Hypothalamus (tissue), 51 donors: ENCODE results near the gene FANCG.

ENCODE experiments used
- DNase-seq, 51 donors: peaks; one replicate each; lab custom pipeline; 2025; lab: John Stamatoyannopoulos, UW

FANCG gene

DNA sequence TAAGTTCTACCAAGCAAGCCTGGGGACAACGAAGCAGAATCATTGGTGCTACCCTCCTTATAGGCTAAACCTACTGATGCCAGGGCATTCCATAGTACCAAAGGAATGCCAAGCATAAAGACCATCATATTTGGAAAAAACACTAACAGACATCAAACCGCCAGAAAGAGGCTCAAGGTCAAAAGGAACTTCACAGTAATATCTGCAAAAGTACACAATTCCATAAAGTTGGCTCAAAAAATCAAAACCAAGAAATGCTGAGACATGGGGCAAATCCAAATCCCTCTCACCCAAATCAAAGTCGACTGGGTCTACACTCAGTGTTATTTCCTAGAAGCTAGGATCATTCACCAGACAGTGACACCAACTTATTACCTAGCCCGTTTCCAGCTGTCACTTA lies 10.7 kb downstream of the FANCG start:
- DNase-seq: no peak

DNA sequence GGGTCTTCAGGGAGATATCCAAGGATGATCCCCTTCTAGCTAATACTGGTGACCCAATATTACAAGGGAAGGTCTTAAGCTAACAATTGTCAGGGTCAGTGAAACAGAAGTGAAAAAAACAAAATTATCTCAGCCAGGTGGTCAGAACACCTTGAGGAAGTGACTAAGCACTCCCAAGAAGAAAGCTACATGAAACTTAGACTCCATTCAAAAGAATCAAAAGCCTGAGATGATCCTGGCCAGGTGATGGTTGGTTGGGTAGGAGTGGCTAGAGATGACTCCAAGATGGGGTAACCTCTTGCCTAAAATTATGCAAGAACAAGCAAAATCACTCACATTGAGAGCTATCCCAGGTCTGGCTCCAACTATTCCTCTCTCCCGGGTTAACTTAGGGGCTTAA lies 12.7 kb downstream of the FANCG start:
- no peak for DNase-seq

DNA sequence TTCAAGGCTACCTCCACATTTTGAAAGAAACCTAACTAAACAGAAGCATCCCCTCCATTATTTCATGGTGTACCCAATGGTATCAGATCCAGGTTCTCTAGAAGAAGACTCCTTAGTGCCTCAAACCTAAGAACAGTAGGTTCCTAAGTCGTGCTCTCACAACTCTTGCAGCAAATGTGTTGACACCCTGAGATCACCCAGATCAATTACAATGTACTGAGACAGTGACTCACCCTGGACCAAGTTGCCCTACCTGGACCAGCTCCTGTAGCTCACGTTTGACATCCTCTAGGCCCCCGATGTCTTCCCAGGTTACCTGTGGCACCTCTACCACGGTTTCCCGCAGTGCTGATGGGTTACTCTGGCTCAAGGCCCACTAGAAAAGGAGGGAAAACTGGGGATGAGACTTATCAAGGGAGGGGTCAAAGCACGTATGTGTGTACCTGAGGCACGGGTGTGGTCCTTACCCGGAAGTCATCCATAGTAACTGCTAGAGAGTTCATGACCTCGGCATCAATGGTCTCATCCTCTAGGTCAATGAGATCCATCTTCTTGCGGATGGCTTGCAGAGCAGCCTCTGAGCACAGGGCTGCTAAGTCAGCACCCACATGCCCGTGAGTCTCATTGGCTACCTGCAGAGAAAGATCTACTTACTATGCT lies 19.1 kb downstream of the FANCG start:
- DNase-seq: no peak

DNA sequence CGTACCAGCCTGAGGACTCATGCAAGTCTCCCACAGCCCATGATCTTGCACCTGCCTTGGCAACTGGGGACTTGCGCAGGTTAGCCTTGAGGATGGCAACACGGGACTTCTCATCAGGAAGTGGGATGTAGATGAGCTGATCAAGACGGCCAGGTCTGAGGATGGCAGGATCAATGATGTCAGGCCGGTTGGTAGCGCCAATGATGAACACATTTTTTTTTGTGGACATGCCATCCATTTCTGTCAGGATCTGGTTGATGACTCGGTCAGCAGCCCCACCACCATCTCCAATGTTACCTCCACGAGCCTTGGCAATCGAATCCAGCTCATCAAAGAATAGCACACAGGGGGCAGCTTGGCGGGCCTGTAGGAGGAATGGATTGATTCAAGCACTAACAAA lies 20.3 kb downstream of the FANCG start:
- DNase-seq: no peak

DNA sequence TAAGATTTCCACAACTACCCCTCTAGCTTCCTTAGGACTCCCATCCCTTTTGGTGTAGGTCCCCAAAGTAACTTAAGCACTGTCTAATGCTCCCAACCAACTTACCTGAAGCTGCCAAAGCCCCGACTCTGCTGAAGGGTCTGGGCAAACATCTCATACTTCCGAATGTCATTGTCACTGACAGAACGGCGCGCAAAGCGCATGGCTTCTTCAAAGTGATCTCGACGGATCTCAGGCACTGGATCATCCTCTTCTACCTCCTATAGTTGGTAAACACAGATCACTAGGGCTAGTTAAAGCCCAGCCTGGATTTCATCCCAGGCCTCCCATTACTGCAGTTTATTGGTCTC lies 22.5 kb downstream of the FANCG start:
- no peak for DNase-seq

- DNase-seq: no peak
Measured at GRCh38 chr9:35056571-35057270, 23.0 kb downstream of the FANCG start.

- DNase-seq: no peak
Measured at GRCh38 chr9:35054871-35055644, 24.7 kb downstream of the FANCG start.

- DNase-seq: no peak
Measured at GRCh38 chr9:35054185-35054835, 25.4 kb downstream of the FANCG start.

GRCh38 chr9:35051069-35051967 lies 28.4 kb downstream of the FANCG start:
- DNase-seq: peak in 10 of 51 donors; percentile 1 to 13 (median 4)

- DNase-seq: no peak
Measured at GRCh38 chr9:35048511-35048910, 31.2 kb downstream of the FANCG start.

GRCh38 chr9:35044071-35044470 lies 35.7 kb downstream of the FANCG start:
- no peak for DNase-seq

DNA sequence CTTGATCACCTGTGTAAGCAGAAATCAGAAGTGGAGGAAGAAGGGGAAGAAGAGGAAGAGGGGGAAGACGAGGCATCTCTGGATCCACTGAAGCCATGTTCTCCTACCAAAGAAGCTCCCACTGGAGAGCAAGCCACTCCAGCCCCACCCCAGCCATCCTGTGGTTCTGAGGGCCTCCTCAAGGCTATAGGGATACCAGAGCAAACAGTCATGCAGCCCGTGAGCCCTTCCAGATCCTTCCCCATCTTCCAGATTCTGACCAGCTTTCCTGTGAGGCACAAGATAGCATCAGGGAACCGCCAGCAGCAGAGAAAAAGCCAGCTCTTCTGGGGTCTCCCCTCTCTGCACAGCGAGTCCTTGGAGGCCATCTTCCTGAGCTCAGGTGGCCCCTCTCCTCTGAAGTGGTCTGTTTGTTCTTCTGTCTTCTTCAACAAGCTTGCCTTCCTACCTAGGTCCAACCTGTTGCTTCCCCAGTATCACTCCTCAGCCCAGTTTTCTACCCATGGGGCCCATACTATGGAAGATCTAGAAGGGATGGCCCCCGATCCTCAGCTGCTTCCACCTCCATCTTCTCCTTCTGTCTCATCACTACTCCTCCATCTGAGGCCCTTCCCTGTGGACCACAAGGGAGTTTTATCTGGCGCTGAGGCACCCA lies 36.7 kb downstream of the FANCG start:
- DNase-seq: no peak

- DNase-seq: no peak
Measured at GRCh38 chr9:35042081-35042604, 37.6 kb downstream of the FANCG start.

DNA sequence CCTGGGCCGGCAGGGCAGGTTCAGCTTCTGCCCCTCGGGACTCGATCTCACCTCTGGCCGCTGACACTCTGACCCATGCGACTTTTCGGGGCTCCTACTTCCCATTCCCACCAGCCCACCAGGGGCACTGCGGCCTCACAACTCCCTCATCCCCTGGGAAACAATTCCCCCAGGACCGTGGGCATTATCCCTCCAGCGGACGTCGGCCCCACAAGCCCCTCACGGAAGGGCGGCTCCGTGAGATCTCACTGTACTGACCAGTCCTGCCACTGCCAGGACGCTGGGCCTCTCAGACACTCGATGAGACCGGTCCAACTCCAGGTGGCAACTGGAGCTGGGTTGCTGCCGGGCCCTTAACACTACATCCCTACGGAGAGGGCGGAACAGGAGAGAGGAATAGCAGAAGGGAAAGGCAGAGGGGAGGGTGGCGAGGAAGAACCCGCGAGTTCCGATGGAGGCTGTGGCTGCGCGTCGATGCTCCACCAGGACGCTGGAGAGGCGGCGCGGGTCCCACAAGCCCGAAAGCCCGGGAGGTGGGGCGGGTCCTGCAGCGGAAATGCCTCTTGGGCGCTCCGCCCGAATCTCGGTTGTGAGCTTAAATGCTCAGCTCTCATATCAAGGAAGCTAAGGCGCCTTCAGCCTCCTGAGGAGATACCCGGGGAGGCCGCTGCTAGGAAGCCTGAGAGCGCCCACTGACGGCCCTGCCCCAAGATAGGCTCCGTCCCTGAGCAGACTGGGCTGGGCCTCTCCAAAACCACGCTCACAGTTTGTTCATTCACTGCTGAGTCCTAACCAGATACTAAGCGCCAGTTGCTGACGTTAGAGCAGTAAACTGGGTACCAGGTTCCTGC lies 43.7 kb downstream of the FANCG start:
- DNase-seq: no peak

- DNase-seq: no peak
Measured at GRCh38 chr9:35033101-35033500, 46.6 kb downstream of the FANCG start.

GRCh38 chr9:35029852-35030251 lies 49.9 kb downstream of the FANCG start:
- DNase-seq: no peak

DNA sequence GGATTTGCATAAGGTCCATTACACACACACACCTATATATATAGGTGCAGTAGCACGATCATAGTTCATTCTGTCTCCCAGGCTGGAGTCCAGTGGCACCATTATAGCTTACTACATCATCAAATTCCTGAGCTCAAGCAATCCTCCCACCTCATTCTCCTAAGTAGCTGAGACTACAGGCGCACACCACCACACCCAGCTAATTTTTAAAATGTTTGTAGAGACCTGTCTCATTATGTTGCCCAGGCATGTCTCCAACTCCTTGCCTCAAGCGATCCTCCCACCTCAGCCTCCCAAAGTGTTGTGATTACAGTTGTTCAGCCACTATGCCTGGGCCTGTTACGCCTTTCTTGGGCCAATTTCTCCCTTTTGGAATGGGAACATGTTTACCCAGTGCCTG lies 50.5 kb downstream of the FANCG start:
- DNase-seq: no peak

- no peak for DNase-seq
Measured at GRCh38 chr9:35028341-35028740, 51.4 kb downstream of the FANCG start.

- no peak for DNase-seq
Measured at GRCh38 chr9:35027860-35028259, 51.9 kb downstream of the FANCG start.
